HG03442 (cell line): ENCODE results near the gene CDCA7.
A peak's percentile ranks its signal among the peaks of the same experiment; 100 is the strongest.
"Not testable (repeated sequence)": the region's sequence is repeated elsewhere in the genome, so short reads cannot be mapped to it uniquely, and the experiment has no call there.

Experiments
- ATAC-seq: cut with Tn5 transposase; IDR thresholded peaks from one replicate; pipeline ENCODE4 v1.9.1; 2021; ENCODE audit warnings: mild to moderate bottlenecking, moderate library complexity; ENCODE audit not compliant: unreplicated experiment

The CDCA7 gene

GRCh38 chr2:173357346-173357745 is 2.7 kb downstream of the CDCA7 start:
- no peak for ATAC-seq

DNA sequence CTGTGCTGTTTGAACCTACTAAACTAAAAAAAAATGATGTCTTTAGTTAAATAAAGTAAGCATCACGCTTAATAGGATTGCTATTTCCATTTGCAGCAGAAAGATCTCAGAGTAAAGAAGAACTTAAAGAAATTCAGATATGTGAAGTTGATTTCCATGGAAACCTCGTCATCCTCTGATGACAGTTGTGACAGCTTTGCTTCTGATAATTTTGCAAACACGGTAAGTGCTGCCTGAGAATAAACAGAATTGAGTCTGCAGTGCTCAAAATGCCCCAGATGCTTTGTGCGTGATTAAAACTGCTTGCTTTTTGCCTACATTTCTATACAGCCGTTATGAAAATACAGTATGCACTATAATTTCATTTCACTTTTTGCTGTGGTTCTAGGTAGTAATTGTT is 3.9 kb downstream of the CDCA7 start:
- ATAC-seq: no peak

DNA sequence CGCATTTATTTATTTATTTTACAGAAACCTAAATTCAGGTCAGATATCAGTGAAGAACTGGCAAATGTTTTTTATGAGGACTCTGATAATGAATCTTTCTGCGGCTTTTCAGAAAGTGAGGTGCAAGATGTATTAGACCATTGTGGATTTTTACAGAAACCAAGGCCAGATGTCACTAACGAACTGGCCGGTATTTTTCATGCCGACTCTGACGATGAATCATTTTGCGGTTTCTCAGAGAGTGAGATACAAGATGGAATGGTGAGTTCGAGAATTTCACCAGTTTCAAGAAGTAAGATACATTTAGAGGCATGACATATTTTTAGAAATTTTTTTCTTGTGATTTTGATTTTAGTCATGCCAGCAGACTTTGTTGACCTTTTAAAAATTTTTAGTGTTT is 4.6 kb downstream of the CDCA7 start:
- ATAC-seq: peak; percentile 54

DNA sequence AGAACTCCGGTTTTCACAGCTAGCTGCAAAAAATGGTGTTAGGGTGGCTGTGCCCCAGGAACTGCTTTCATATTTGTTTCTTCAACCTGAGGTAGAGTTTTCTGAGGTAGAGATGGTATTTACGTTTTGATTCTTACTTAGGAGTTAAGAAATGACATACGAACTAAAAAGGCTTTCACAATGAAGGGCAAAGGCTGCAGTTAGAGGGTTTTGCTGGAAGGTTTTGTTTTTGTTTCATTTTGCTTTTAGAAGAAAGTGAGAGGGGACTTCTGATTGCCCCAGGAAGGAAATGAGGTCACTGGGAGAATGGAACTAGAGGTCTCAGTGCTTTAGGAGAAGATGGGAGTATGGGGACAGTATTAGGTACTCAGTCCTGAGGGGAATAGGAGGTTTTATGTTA is 15.5 kb downstream of the CDCA7 start:
- ATAC-seq: no peak

GRCh38 chr2:173371023-173371422 is 16.4 kb downstream of the CDCA7 start:
- ATAC-seq: no peak

DNA sequence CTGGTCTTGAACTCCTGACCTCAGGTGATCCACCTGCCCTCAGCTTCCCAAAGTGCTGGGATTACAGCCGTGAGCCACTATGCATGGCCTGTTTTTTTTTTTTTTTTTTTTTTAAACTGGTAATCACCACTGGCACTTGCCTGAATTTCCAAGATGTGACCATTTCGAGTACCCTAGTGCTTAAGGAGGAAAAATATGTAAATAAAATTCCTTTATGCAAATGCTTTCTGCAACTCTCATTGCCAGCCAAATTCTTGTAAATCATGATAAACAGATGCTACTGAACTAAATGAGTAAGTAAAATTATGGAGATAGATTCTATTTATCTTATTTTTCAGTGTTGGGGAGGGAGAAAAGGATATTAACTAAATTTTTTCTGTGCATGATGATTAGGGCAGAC is 18.6 kb downstream of the CDCA7 start:
- ATAC-seq: no peak

DNA sequence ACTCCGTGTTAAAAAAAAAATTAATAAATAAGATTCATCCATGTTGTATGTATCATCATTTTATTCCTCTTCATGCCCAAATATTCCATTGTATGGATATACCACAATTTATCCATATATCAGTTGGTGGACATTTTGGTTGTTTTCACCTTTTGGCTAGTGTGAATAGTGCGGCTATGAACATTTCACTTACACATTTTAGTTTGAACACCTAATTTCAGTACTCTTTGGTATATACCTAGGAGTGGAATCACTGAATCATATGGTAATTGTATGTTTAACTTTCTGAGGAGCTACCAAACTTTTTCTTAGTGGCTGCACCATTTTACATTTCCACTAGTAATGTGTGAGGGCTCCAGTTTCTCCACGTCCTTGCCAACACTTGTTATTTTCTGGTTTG is 20.0 kb downstream of the CDCA7 start:
- no peak for ATAC-seq

DNA sequence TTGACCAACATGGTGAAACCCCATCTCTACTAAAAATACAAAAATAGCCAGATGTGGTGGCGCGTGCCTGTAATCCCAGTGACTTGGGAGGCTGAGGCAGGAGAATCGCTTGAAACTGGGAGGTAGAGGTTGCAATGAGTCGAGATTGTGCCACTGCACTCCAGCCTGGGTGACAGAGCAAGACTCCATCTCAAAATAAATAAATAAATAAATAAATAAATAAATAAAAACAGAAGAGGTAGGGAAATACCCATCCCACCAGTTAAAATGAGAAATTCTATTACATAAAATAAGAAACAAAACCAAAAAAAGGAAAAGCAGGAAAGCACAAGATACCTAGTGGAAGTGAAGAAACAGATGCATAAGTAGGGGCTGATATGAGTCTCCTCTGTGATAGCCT is 30.9 kb downstream of the CDCA7 start:
- not testable (repeated sequence) for ATAC-seq

DNA sequence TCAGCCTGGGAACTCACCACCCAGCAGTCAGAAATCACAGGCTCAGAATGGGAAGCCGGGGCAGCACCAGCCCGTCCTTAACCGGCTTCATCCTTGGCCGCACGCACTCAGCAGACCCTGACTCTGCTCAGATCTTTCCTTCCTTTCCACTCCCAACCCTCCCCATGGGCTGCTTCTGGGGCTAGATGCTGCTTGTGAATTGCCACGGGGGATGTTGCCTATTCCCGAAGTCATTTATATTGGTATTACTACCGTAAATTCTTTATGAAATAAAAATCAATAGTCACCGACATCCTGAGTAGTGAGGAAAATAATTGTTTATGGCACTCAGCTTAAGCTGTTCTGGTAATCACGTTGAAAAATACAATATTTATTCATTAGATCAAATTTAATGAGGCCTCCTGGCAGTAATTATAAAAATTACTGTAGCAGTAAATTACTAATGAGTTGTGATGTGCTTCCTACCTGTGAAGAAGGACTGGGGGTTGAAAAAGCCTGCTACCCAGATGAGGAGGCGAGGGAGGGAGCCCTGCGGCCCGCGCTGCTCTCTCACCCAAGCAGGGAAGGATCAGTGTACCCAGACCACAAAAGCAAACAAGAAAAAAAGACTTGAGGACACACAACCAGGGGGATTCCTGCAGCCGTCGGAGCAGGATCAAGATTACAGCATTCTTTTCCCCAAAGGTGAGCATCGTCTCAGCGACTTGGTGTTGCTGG is 31.5 kb downstream of the CDCA7 start:
- no peak for ATAC-seq

DNA sequence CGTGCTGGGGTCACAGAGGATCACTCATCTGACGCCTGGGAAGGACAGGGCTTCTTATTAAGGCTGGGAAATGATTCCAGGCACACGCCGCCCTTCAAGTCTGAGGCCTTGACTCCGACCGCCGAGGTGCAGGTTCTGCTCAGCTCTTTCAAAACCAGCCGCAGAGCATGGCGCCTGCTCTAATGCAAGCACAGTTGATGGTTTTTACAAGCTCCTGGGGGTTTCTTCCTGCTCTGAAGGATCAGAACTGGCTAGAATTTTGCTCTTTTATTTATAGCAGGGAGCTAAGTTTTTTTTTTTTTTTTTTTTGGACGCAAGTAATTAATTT is 32.0 kb downstream of the CDCA7 start:
- ATAC-seq: no peak

DNA sequence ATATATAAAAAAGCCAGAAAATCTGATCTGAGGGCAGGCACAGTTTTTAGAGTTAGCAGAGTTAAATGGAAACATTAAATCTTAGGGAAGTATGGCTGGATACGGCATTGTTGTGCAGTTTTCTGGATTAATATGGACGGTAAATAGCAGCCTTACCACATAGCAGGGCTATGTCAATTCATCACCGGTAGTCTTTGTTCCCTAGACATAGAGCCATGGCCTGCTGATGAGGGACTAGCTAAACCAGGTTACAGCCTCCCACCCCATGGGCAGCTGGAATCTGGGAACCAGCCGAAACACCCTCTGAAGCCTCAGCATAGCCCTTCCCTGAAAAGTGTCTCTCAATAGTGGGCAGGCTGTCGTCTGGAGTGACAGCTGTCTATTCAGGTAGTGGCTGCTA is 32.4 kb downstream of the CDCA7 start:
- no peak for ATAC-seq

DNA sequence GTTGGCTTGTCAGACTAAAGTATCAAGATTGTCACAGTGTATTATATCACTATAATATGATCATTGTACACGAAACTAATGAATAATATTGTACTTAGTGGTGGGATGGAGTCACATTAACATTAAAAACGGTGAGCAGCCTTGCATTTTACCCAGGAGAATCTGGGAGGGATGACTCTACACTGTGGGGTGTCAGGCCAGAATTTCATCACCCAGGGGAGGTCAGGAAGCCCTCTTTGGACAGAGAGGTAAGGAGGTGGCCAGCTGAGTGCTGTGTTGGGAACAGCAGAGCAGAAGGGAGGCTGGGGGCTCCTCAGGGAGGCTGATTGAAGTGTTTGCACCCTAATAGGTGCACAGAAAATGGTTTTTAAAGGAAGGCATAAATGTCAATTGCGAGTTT is 33.0 kb downstream of the CDCA7 start:
- no peak for ATAC-seq

DNA sequence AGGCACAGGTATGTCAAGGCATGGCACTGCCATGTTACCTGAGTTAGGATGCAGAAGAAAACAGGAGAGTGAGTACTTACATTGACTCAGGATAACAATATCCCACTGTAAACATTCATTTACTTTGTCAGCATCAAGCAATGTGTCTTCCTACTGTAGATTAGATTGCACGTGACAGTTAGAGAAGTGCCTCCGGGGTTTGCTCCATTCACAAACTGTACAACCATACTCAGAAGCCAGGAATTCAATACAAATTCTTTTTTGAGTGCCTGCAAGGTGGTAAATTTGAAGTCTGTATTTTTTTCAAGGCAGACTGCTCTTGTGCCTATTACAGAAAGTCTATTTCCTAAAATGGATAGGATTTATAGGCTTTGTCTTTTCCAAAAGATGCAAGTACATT is 34.1 kb downstream of the CDCA7 start:
- ATAC-seq: no peak

- no peak for ATAC-seq
Observed at GRCh38 chr2:173390036-173390435, 35.4 kb downstream of the CDCA7 start.

- no peak for ATAC-seq
Observed at GRCh38 chr2:173392731-173393130, 38.1 kb downstream of the CDCA7 start.

DNA sequence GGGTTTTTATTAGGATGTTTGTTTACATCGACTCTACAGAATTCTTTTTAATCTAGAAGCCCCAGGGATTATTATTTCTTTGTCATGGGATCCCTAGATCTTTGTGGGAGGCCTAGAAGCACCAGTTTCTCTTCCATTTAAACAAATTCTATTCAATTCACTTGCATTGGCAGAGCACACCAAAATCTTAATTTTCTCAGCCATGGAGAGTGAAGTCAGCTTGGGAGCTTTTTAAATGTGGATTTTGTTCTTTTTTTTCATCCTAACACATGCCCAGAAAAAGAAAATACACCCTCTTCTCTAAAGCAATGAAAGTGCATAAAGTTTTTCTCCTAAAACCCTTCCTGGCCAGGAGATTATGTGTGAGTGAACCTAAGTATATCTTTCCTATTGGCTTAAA is 38.5 kb downstream of the CDCA7 start:
- ATAC-seq: no peak

GRCh38 chr2:173393636-173394035 is 39.0 kb downstream of the CDCA7 start:
- ATAC-seq: no peak

DNA sequence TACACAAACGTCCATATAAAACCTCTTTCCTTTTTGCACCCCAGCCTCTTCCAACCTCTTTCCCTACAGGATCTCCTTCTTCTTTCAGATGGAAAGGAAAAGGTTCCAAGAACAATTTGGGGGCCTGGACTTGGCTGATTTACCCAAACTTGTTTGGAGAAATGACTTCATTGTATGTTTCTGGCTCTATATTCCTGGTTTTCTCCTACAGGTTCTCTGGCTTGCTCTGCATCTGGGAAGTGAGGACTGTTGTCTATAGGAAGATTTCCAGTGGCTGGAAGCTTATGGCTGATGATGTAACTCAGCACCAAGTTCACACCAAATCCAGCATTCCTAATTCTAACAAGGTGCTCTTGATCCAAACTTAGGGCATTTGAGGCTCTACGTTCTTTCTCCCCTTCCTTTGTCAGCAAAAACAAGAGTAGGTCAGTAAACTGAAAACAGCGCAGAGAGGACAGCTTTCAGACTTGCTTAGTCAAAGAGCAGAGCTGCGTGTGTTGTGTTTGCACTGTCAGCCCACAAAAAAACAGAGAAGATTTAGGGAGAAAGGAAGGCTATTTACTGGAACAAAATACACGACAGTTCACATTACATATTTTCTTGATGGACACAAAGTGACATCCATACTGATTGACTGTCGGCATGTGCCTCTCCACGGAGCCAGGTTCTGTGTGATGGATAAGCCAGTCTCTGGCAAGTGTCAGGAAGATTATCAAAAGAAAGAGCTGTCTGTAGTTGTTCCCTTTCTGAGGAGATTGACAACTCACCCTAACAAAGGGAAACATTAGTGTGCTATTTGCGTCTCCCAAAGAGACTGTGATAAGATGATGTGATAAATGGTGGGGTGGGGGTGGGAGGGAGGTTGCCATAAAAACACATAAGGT is 39.7 kb downstream of the CDCA7 start:
- ATAC-seq: no peak

- ATAC-seq: no peak
Observed at GRCh38 chr2:173395567-173396351, 41.1 kb downstream of the CDCA7 start.

DNA sequence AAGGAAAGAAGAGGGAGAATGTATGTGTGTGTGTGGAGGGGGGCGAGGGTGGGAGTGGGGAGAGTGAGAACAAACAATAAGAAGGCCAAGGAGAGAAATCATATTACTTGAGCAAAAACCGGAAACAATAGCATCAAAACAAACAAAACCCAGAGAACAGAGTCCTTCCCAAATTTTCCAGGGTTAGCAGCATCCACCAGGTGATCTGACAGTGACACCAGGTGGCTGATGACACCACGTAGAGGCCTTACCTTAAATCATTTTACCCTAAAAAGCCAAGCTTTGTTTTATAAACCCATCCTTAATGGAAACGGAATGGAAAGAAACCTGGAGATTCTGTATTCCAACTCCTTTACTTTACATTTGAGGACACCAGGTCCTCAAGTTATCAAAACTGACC is 42.9 kb downstream of the CDCA7 start:
- ATAC-seq: no peak

DNA sequence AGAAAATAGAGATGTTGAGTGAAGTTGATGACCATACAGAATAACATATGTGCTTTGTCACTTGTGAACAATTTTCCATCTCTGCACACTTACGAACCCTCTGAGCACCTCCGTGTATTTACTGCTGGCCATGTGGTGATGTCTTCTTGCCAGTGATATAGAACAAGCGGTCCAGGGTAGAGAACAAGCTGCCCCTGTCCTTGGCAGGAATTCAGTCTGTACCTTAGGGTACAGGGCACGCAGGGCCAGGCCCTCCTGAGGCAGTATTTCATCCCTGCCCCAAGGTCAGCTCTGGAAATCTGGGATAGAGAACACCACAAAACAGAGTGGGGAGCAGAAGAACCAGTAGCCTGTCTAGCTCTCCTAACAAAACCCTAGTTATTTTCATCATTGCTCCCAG is 44.6 kb downstream of the CDCA7 start:
- ATAC-seq: no peak

GRCh38 chr2:173400760-173401159 is 46.1 kb downstream of the CDCA7 start:
- no peak for ATAC-seq
